ENCODE results near the gene GBA3.

Gene GBA3

GRCh38 chr4:22787753-22788375, 95.1 kb downstream of the GBA3 start:
- peak; percentile 41 to 54 for DNase-seq

- DNase-seq, result no peak
These were observed 97.9 kb downstream of the GBA3 start for GRCh38 chr4:22790631-22791030.

GRCh38 chr4:22794732-22795131, 102.0 kb downstream of the GBA3 start:
- no peak for DNase-seq

GRCh38 chr4:22801391-22801790, 108.7 kb downstream of the GBA3 start:
- no peak for DNase-seq

- no peak for DNase-seq
These were observed 110.1 kb downstream of the GBA3 start for GRCh38 chr4:22802876-22803275.

GRCh38 chr4:22803512-22803911, 110.8 kb downstream of the GBA3 start:
- no peak for DNase-seq

- no peak for DNase-seq
These were observed 122.2 kb downstream of the GBA3 start for GRCh38 chr4:22814906-22815305.

- DNase-seq, result no peak
These were observed 131.4 kb downstream of the GBA3 start for GRCh38 chr4:22824091-22824490.

GRCh38 chr4:22842360-22843018, 149.8 kb downstream of the GBA3 start:
- DNase-seq, result no peak

- no peak for DNase-seq
These were observed 155.6 kb downstream of the GBA3 start for GRCh38 chr4:22848332-22848731.

GRCh38 chr4:22850055-22850454, 157.3 kb downstream of the GBA3 start:
- no peak for DNase-seq

- DNase-seq, result no peak
These were observed 157.9 kb downstream of the GBA3 start for GRCh38 chr4:22850630-22851029.

- no peak for DNase-seq
These were observed 164.7 kb downstream of the GBA3 start for GRCh38 chr4:22857411-22857810.

GRCh38 chr4:22859318-22859717, 166.6 kb downstream of the GBA3 start:
- no peak for DNase-seq

Measured in inflammatory macrophage (primary cell).